Testis (tissue), 3 donors: ENCODE measurements around the gene DIS3L2. TPM values are rescaled to one million over a fixed set of nuclear protein-coding genes. Genes with fewer than 3 reads are reported as not detected.
"Not testable (repeated sequence)": the region's sequence is repeated elsewhere in the genome, so short reads cannot be mapped to it uniquely, and the experiment has no call there.

ENCODE experiments used
- DNase-seq: peaks from one replicate; pipeline ENCODE4 v3.0.0-alpha.2; 2019
- H3K27ac ChIP-seq, 2 donors: fragments of 200-600 bp; sonication (generic); one replicate each; pipeline ENCODE4 v1.5.1; 2019
- H3K27me3 ChIP-seq: fragments of 200-600 bp; sonication (generic); one replicate; pipeline ENCODE4 v1.5.1; 2019
- H3K36me3 ChIP-seq: fragments of 200-600 bp; sonication (generic); one replicate; pipeline ENCODE4 v1.5.1; 2017; ENCODE audit warnings: low read depth; ENCODE audit errors: missing control alignments
- H3K4me1 ChIP-seq: fragments of 200-600 bp; sonication (generic); one replicate; pipeline ENCODE4 v1.5.1; 2019
- H3K4me3 ChIP-seq, 2 donors: fragments of 200-600 bp; sonication (generic); one replicate each; pipeline ENCODE4 v1.5.1; 2017 to 2019
- H3K9me3 ChIP-seq: fragments of 200-600 bp; sonication (generic); one replicate; pipeline ENCODE4 v1.5.1; 2017
- CTCF ChIP-seq, 3 experiments: fragments of 450-650 bp in 2 of 3; fragments of 200-600 bp in 1 of 3; sonication (generic) in 1 of 3; IDR thresholded peaks; one replicate each; pipeline ENCODE4 v1.5.1; 2016 to 2019; ENCODE audit warnings: antibody characterized with exemption in 3 of 3, mild to moderate bottlenecking in 2 of 3, moderate library complexity in 1 of 3
- POLR2A ChIP-seq: fragments of 450-650 bp; IDR thresholded peaks from one replicate; pipeline ENCODE4 v1.6.1; 2017; ENCODE audit warnings: antibody characterized with exemption, mild to moderate bottlenecking, moderate library complexity
- WGBS, 2 donors: methylation state at CpG; one replicate each; pipeline ENCODE4 v1.1.5; 2018; 5-methylcytosine and 5-hydroxymethylcytosine counted together
- intact Hi-C: fragments of 100-400 bp; cut with DNase I; formaldehyde crosslinking; loops from one replicate; pipeline ENCODE4 v1.15.1; 2023; ENCODE audit warnings: low total_unique reads
- polyA plus RNA-seq: library from polyadenylated mRNA; stranded (reverse); fragments of 350-450 nt; fragmentation: Illumina TruSeq; extraction: RNeasy Lipid Tissue Mini Kit (QIAGEN cat#74804); gene quantifications from one replicate; pipeline ENCODE4 v1.2.3, GENCODE V29; 2014; ENCODE audit warnings: low read depth, low replicate concordance; ENCODE audit not compliant: insufficient read depth
- total RNA-seq, 2 donors: library from RNA; depleted of rRNA; stranded (reverse); fragments of >200 nt; gene quantifications; one replicate each; pipeline ENCODE4 v1.2.3, GENCODE V29; 2016

The DIS3L2 gene
- total and polyA plus RNA-seq, 3 donors from 2014 or later = 32.5 to 80.7 (median 70.4) TPM

- no peaks in the 10 kb centered on the region for H3K27me3 ChIP-seq
- WGBS, 2 donors = 91 to 95% methylated on average over 7 of the region's 7 CpGs
Observed at GRCh38 chr2:232376713-232377112, 415.2 kb downstream of the DIS3L2 start.

GRCh38 chr2:232377319-232377718 is 415.8 kb downstream of the DIS3L2 start:
- no peak for DNase-seq
- TF ChIP-seq POLR2A (no peak), CTCF (IDR thresholded peaks at IDR 0.05) (no peak)

More at GRCh38 chr2:232376713-232377112, 415.2 kb downstream of the DIS3L2 start:
- H3K36me3 ChIP-seq = no peaks in the 10 kb centered on the region
- H3K4me3 ChIP-seq = no peak overlapping the region
- no peaks in the 10 kb centered on the region for H3K9me3 ChIP-seq
- no peak for DNase-seq
- H3K27ac ChIP-seq = no peak overlapping the region
- intact Hi-C loops = no loop called here
- no peak for TF ChIP-seq POLR2A
- no peak for TF ChIP-seq CTCF (IDR thresholded peaks at IDR 0.05)
- no peaks in the 10 kb centered on the region for H3K4me1 ChIP-seq

GRCh38 chr2:232377841-232378734 is 416.6 kb downstream of the DIS3L2 start:
- no peaks in the 10 kb centered on the region for H3K4me1 ChIP-seq
- intact Hi-C loops = no loop called here
- no peaks in the 10 kb centered on the region for H3K27me3 ChIP-seq
- H3K36me3 ChIP-seq = no peaks in the 10 kb centered on the region
- TF ChIP-seq CTCF (IDR thresholded peaks at IDR 0.05) (no peak), POLR2A (no peak)
- no peak for DNase-seq
- no peaks in the 10 kb centered on the region for H3K9me3 ChIP-seq
- H3K27ac ChIP-seq = no peak overlapping the region
- no peak overlapping the region for H3K4me3 ChIP-seq
- WGBS, 2 donors = 84 to 87% methylated on average over 11 to 17 of the region's 17 CpGs

More at GRCh38 chr2:232377319-232377718, 415.8 kb downstream of the DIS3L2 start:
- intact Hi-C loops = no loop called here
- Histone ChIP-seq H3K4me3 (no peak overlapping the region), H3K36me3 (no peaks in the 10 kb centered on the region), H3K9me3 (no peaks in the 10 kb centered on the region), H3K4me1 (no peaks in the 10 kb centered on the region), H3K27ac (no peak overlapping the region), H3K27me3 (no peaks in the 10 kb centered on the region)
- whole genome bisulfite sequencing, 2 donors = 87 to 94% methylated on average over 7 of the region's 7 CpGs

GRCh38 chr2:232378735-232379151 is 417.2 kb downstream of the DIS3L2 start, which contains the start of gene ALPP:
TSS of gene ALPP (plus strand) at chr2:232378751. CDS start at chr2:232378803, 52 bp downstream.
- H3K9me3 ChIP-seq, H3K4me3 ChIP-seq, H3K36me3 ChIP-seq, DNase-seq, intact Hi-C loops, H3K27me3 ChIP-seq, H3K27ac ChIP-seq, H3K4me1 ChIP-seq: not testable (repeated sequence)
- WGBS, 2 donors = 90 to 92% methylated on average over 6 to 12 of the region's 12 CpGs

- 87% methylated on average over 28 to 41 of the region's 41 CpGs for WGBS, 2 donors
- intact Hi-C loops, H3K4me3 ChIP-seq, H3K4me1 ChIP-seq, H3K27me3 ChIP-seq, H3K9me3 ChIP-seq, DNase-seq, H3K27ac ChIP-seq, H3K36me3 ChIP-seq: not testable (repeated sequence)
Observed at GRCh38 chr2:232379610-232380590, 418.4 kb downstream of the DIS3L2 start.

GRCh38 chr2:232381204-232382031 is 419.9 kb downstream of the DIS3L2 start:
- H3K36me3 ChIP-seq, H3K27me3 ChIP-seq, H3K4me3 ChIP-seq, DNase-seq, H3K9me3 ChIP-seq, intact Hi-C loops, H3K27ac ChIP-seq, H3K4me1 ChIP-seq: not testable (repeated sequence)
- 18 to 28% methylated on average over 18 to 54 of the region's 59 CpGs for WGBS, 2 donors
